ENCODE measurements around the gene TAF15.

Gene TAF15

DNA sequence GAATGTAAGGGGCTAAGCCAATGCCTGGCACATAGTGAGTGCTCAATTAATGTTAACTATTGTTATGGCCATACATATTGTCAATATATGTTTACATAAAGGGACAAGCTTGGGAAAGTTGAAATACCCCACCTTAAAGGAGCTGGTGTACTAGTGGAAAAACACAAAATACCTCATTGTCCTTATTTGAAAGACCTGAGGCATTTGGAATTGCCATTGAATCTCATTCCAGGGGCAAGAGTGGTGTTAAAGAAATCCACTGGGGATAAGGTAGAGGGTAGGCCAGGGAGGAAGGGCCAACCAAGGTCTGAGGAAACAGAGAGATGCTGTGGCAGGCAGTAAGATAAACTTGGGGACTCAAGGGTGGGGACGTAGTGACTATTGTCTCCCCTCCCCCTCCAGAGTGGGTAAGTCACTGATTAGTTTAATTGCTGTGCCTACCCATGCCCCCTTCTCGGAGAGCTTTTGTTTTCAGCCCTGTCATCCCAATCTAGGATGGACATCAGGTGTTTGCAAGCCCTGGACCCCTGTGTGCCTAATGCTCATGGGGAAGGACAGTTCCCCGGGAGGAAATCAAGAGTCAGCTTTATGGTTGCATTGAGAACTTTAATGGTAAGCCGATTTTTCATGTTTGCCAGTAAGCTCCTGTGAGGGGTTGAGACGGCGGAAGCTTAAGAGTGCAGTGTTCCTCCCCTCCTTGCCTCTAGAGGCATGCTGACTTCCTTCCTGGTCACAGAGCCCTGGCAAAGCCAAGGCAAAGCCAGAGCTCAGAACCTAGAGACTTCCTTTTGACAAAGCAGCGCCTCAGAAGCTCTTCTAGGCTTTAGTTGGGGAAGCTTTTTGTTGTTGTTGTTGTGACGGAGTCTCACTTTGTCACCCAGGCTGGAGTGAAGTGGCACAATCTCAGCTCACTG is 61.9 kb downstream of the TAF15 start:
- Mint-ChIP-seq H3K9me3 (no peaks in the 10 kb centered on the region), H3K36me3 (ENCODE audit: low read depth) (no peaks in the 10 kb centered on the region), H3K27me3 (ENCODE audit: low read depth) (no peaks in the 10 kb centered on the region), H3K4me1 (peaks cover 4% of the 10 kb centered on the region), H3K4me3 (no peak overlapping the region), H3K27ac (no peak overlapping the region)
- TF ChIP-seq, protein P1, sequence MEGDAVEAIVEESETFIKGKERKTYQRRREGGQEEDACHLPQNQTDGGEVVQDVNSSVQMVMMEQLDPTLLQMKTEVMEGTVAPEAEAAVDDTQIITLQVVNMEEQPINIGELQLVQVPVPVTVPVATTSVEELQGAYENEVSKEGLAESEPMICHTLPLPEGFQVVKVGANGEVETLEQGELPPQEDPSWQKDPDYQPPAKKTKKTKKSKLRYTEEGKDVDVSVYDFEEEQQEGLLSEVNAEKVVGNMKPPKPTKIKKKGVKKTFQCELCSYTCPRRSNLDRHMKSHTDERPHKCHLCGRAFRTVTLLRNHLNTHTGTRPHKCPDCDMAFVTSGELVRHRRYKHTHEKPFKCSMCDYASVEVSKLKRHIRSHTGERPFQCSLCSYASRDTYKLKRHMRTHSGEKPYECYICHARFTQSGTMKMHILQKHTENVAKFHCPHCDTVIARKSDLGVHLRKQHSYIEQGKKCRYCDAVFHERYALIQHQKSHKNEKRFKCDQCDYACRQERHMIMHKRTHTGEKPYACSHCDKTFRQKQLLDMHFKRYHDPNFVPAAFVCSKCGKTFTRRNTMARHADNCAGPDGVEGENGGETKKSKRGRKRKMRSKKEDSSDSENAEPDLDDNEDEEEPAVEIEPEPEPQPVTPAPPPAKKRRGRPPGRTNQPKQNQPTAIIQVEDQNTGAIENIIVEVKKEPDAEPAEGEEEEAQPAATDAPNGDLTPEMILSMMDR (IDR thresholded peaks at IDR 0.05; ENCODE audit: unreplicated experiment in 3 of 3): no peak

GRCh38 chr17:35872196-35872980 is 63.1 kb downstream of the TAF15 start:
- no peaks in the 10 kb centered on the region for H3K36me3 Mint-ChIP-seq (ENCODE audit: low read depth)
- TF ChIP-seq, protein P1 (IDR thresholded peaks at IDR 0.05; ENCODE audit: unreplicated experiment in 3 of 3): no peak
- H3K9me3 Mint-ChIP-seq: no peaks in the 10 kb centered on the region
- H3K4me3 Mint-ChIP-seq: no peak overlapping the region
- H3K4me1 Mint-ChIP-seq: no peaks in the 10 kb centered on the region
- no peaks in the 10 kb centered on the region for H3K27me3 Mint-ChIP-seq (ENCODE audit: low read depth)
- no peak overlapping the region for H3K27ac Mint-ChIP-seq

DNA sequence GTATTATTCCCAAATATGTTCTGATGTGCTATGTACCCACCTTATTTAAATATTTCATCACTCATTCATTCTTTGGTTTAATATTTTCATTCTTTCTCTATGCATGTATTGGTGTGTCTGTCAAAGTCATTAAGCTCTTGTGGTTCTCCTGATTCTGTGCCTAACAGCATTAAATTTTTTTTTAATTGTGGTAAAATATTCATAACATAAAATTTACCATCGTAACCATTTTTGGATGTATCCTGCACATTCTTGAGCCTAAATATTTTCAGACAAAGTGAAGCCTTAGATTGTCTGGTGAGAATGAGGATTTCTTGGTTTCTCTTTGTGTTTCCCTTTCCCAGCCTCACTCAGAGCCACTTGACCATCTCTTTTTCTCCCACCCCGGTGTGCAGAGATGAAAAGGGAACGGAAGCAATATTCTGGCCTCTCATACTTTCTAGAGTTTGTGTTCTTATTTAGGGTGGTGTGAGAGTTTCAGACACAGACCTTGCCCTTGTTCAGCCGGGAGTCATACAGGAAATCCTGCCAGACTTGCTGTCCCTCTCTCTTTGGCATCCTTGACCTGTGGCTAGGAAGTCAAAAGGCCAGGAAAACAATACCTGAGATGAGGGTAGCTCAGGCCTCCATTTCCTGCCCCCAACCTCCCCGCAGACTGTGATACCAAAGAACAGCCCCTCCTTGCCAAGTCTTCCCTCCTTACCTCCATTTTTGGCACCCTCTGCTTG is 66.0 kb downstream of the TAF15 start:
- no peaks in the 10 kb centered on the region for H3K27me3 Mint-ChIP-seq (ENCODE audit: low read depth)
- H3K4me3 Mint-ChIP-seq: no peak overlapping the region
- no peaks in the 10 kb centered on the region for H3K4me1 Mint-ChIP-seq
- H3K9me3 Mint-ChIP-seq: no peaks in the 10 kb centered on the region
- TF ChIP-seq, protein P1 (IDR thresholded peaks at IDR 0.05; ENCODE audit: unreplicated experiment in 3 of 3): no peak
- H3K27ac Mint-ChIP-seq: no peak overlapping the region
- H3K36me3 Mint-ChIP-seq (ENCODE audit: low read depth): no peaks in the 10 kb centered on the region

DNA sequence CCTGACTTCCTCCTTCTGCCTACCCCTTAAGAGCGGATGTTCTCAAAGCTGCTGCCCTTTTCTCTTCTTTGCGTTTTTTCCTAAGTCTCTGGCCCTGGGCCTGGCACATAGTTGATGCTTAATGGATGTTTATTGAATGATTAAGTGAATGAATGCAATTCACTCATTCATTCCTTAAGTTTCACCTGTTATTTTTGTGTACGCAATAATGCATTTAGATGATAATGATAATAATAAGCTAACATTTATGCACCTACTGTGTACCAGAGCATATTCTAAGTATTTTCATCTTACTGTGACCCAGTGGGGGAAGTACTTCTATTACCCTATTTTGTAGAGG is 66.5 kb downstream of the TAF15 start:
- TF ChIP-seq, protein P1 (IDR thresholded peaks at IDR 0.05; ENCODE audit: unreplicated experiment in 3 of 3): no peak
- Mint-ChIP-seq H3K4me1 (no peaks in the 10 kb centered on the region), H3K36me3 (ENCODE audit: low read depth) (no peaks in the 10 kb centered on the region), H3K27me3 (ENCODE audit: low read depth) (no peaks in the 10 kb centered on the region), H3K27ac (no peak overlapping the region), H3K4me3 (no peak overlapping the region), H3K9me3 (no peaks in the 10 kb centered on the region)

DNA sequence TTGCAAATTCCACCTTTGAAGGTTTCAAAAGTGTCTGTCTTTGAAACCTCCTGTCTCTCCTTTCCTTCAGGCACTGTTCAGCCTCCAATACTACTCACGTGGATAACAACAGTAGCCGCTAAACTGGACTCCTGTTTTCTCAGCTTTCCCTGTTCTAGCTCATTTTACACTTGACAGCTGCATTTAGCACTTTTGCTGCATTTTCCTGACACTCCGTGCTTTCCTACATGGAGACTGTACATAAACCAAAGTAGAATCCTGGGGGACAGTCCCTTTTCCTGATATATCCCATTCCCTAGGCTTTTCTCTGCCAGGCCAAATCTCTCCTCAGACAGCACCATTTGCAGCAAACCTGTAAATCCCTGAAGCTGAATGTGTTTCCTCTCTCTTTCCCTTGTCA is 67.2 kb downstream of the TAF15 start:
- Mint-ChIP-seq H3K36me3 (ENCODE audit: low read depth) (no peaks in the 10 kb centered on the region), H3K9me3 (no peaks in the 10 kb centered on the region), H3K4me3 (no peak overlapping the region), H3K27ac (peak overlapping the region in 1 of 3 experiments; percentile 26), H3K27me3 (ENCODE audit: low read depth) (no peaks in the 10 kb centered on the region), H3K4me1 (no peaks in the 10 kb centered on the region)
- TF ChIP-seq, protein P1 (IDR thresholded peaks at IDR 0.05; ENCODE audit: unreplicated experiment in 3 of 3): no peak

Measured in nephron (organoid).